Effector CD4-positive, alpha-beta T cell (primary cell): ENCODE results near the gene RRAGD.

Source experiments
- DNase-seq: peaks from one replicate; pipeline ENCODE4 v3.0.0-alpha.2; 2020

Gene RRAGD

DNA sequence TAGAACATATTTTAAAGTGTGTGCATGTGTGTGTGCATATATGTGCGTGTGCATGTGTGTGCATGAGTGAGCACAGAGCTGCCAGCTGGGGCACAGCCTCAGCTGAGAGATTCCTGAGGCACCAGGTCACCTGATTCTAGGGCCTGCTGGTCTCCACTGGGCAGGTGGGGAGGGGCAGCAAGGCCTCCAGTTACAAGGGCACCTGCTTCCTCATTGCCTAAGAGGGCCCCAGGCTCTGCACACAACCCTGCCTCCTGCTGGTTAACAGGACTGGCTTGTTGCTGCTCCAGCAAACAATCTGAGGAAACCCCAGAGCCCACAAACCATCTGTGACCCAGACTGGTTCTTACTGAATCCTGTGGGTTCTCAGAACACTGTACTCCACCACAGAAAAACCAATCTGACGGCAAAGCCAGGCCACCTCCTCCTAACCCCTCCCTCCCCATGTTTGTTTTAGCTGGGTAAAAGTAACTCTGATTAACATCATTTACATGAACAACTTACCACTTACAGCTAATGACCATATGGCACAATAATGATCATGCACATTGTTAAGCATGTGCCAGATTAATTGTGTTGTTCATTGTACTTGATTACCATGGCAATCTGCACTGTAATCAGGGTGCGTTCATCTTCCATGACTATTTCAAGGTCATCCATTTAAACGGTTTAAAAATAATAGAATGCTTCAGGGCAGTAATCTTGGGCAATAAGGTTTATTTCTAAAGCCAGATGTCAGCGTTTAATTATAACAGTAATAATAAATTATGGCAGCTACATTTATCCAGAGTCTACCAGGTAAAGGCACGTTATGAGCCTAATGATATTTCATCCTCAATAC is 36.4 kb downstream of the RRAGD start:
- DNase-seq, result peak; percentile 37

GRCh38 chr6:89372506-89372901 is 39.6 kb downstream of the RRAGD start:
- DNase-seq, result no peak

DNA sequence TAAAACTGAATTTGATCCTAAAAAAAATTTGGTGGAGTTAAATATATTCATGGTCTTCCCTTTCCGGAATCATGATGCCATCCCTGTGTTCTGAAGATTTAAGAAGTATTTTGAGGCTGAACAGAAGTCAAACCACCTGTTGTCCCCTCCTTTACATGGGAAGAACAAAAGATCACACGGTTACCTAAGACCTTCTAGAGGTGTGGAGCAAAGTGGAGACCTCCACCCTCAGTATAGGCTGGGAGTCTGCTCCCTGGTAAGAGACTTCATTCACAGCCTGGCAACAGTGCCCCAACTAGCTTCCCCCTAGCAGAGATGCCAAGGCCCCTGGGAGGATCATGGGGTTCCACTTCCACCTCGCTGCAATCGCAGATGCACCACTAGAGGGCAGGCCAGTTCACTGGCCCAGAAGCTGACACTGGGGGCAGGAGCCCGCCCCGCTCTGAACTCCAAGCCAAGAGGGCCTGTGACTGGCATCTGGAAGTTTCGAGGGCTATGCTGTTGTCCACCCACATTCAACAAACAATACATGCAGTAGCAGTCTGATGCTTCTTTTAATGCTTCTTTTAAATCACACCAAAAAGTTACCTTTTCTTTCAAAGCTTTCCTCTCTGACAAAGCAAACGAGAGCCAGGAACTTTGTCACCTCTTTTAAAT is 40.1 kb downstream of the RRAGD start:
- DNase-seq, result peak; percentile 64

DNA sequence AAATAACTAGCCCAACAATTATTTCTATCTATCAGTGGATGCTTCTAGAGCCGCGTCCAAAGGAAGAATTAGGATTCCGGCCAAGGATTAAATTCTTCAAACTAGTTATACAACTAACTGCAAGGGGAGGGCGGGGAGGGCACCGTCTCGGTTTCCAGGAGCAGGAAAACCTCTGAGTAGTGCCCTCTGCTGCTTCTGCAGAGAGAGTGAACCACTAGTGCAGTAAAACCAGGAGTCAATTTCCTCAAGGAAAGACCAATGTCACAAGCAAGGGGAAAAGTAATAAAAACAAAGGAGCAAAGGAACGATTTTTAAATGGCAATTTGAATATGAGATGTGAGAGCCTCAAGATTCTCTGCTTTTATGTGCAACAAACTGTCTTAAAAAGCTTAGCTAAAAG is 43.1 kb downstream of the RRAGD start:
- DNase-seq, result no peak

GRCh38 chr6:89368107-89368506 is 44.0 kb downstream of the RRAGD start:
- peak; percentile 44 for DNase-seq

DNA sequence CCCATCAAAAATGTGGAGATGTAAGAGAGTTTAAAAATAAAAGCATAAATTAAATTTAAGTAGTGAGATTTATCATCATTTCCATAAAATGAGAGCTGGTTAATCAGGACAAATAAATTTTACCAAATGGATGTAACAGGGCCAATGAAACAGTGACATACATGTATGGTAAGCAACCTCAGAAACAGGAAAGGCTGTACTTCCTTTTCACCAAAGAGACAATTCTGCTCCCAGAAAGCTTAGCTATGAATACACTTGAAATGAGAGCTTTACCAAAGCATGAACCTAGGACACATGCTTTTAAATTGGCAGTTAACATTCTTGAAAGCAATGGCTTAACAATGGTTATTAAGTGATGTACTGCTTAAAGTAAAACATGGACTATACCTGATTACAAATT is 47.5 kb downstream of the RRAGD start:
- no peak for DNase-seq

DNA sequence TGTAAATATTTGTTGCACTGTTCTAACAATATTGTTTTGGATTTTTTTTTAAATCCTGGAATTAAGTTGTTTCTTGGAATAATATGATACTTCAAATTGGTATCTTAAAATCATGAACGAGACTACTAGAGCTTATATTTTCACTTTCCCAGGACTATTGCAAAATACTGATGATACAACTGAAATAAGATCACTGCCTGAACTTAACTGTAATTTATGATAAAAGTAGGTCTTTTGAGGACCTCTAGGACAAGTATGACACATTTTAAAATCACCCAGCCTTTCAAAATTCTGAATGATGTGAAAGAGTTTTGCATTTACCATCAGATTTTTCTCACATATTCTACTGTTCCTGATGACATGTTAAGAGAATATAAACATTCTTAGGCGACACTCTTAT is 50.9 kb downstream of the RRAGD start:
- no peak for DNase-seq

DNA sequence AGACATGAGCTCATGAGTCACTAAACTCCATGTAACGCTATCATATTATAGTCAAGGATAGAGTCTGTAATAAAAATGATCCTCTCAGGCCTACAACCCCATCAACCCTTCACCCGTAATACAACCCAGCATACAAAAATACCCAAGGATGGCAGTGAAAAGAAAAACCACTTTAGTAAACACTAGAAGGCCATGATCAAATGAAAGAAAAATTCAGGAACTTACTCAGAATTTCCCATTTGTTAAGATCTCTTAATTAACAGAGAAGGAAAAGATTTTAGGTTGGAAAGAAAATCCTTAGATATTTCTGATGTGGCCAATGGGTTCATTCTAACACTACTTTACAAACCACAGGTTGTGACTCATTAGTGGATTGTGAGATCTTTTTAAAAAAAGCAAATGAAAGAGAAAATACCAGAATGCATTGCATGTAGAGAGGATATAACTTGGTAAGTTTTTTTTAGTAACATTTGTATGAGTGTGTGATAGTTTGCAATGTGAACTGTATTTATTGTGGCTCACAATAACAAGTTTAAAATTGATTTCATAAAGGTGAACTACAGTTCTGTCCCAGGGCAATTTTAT is 51.6 kb downstream of the RRAGD start:
- DNase-seq, result no peak

DNA sequence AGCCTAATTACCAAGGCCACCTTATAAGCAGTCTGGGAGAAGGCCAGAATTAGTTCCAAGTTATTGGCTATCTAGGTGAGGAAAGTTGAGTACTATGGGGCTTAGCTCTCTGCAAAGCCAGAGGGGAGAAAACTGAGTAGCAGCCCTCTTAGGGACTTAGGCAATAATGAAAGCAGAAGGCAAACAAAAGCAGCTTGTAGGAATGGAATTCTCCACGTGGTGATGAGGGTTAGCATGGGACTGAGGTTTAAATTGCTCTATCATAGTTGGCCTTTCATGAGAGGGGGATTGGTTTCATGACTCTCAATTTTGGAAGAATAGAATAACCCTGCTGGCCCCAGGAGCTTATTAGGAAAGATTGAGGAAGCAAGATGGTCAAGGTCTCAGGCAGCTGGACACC is 52.5 kb downstream of the RRAGD start:
- no peak for DNase-seq

DNA sequence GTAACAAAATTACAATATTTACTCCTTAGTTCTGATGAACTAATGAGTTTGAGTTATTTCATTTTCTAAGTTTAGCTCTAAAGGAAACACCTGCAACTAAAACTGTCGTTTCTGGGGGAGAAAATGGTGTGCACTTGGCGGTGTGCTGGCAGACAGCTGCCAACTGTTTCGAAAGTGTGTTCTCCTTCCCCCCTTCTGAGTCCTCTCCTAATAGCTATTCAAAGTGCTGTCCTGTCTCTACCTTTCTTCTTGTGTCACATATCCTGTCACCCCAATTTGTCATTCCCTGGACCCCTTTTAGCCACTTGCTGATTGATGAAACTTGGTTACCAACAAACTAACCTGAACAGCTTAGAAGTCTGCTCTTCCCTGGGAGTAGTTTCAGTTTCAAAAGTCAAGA is 54.7 kb downstream of the RRAGD start:
- DNase-seq, result no peak

DNA sequence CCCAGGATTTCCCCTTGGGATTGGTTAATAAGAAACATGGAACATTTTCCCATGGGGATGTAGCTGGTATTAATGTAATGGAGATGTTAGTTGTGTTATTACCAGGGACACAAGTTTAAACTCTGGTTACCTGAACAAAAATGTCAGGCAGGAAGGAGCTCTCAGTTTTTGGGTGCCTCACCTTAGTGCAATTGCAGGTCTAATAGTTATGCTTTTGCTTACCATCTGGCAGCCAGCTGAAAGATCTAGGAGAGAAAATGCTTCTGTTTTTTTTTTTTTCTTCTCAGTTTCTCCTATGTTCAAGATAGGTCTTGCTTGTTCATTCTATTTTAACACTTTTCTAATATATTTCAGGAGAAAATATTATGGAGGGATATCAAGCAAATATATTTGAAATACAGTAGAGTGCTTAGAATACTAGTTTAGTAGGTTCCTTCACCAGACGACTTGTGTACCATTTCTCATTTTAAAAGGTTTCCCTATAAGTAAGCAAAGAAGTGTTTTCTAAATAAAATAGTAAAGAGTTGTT is 55.4 kb downstream of the RRAGD start:
- no peak for DNase-seq

GRCh38 chr6:89355511-89356194 is 56.4 kb downstream of the RRAGD start:
- no peak for DNase-seq

DNA sequence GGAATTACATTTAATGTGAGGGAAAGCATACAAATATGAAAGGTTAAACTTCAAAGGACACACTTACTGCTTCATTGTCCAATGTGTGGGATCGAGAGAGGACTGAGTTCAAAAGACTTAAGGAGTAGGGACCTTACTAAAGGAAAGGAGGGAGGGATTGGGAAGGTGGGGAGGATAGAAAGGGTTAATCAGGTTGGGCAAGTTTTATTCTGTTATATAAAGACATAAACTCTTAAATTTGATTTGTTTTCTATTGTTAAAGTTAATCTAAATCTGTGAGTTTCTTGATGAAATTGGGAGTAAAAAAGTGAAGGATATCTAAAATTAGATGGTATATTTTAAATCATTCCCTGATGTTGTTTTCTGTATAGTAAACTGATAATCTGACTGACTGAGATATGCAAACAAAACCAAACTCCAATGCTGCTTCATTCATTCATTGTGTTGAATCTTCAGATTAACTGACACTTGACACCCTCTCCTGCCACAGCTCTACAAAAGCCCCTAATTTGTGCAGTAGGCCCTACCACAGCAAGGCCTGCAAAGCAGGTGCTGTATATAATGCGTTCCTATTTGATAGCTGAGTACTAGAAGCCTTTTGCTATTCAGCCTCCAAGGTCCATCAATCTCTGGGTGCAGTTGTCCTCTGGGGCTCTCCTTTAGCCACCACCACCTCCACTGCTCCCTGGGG is 58.2 kb downstream of the RRAGD start:
- DNase-seq, result no peak

GRCh38 chr6:89353118-89353556 is 58.9 kb downstream of the RRAGD start:
- no peak for DNase-seq

DNA sequence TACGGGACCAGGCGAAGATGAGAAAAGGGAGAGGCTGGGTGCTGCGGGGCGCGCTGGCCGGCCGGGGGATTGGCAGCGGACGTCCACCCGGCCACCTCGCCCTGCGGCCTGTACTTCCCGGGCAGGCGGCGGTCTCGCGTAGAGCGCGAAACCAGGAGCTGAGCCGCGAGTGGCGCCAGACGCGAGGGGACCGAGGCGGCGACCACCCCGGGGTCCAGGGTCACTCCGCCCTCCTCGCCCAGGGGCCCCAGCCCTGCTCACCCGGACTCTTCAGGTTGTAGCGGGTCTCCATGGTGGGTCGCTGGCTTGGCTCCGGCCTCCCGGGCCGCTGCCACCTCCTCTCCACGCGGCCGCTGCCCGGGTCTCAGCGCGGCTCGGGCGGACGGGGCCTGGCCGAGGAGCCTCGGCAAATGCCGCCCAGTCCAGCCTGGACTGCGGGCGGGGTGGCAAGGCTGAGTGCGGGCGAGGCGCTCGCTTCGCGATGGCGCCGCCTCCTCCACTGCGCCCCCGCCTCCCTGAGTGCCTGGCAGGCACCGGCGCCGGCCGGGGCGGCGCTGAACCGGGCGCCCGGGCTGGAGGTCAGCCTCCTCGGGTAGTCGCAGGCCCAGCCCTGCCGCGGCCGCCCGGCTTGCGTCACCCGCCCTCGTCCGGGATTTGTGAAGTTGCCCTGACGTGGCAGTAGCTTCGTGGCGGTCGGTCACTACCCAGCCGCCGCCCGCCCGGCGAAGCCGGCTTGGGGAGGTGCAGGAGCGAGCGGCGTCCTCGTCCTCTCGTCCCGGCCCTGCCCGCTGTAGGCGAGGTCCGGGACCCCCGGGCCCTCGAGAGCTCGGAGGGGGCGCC is 59.6 kb downstream of the RRAGD start, which contains the start of gene UBE2J1:
Gene UBE2J1 (minus strand): TSS at position 445 of the 840 bp plus-strand sequence. CDS start 153 bp downstream, at position 292.
- peak; percentile 57 for DNase-seq

DNA sequence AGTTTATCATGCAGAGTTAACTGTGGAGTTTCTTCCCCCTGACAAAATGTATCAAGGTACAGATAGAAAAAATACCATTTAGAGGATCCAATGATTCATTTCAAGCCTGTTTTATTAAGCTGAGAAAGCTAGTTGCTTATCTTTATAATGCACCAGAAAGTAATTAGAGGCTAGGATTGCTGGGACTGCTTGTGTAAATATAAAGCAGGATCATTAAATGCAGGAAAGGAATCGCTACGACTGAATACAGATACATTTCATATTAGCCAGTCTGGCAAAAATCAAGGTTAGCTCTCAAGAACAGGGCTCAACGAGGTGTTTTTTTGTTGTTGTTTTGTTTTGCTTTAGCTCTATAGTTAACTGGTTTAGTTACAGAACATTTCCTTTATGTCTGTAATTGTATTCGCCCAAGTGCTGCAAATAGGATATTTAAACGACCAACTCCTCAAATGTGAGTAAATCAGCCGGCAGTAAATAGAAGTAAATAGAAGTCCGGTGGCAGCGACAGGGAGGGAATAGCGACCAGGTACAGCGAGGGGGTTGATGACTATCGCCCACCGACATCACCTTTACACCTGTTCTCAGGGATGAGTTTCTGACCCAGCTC is 60.3 kb downstream of the RRAGD start:
- no peak for DNase-seq

DNA sequence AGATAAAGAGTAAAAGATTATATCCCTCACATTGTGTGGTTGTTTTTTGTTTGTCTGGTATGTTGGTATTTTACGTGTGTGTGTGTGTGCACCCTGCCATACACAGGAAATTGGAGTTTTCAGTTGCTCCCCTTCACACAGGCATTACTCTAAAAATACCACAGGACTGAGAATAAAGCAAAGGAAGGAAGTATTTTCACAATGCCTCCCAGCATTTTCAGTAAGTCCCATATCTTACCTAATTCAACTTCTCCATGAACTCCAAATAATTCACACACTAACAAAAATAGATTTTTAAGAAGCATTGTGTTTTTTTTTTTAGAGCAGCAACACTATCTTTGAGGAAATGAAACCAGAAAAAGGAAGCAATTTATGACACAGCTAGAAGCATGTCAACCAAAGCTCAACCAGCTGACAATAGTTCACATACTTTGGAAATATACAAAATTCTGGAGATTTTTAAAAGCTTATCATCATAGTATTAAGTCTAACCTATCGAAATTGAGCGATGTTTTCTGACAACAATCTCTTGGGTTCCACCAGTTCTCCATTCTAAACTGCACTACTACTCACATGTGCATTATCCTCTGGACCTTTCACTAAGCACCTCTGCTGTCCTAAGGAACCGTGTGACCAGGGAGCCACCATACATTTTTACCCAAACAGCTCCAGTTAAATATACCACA is 61.6 kb downstream of the RRAGD start:
- no peak for DNase-seq

DNA sequence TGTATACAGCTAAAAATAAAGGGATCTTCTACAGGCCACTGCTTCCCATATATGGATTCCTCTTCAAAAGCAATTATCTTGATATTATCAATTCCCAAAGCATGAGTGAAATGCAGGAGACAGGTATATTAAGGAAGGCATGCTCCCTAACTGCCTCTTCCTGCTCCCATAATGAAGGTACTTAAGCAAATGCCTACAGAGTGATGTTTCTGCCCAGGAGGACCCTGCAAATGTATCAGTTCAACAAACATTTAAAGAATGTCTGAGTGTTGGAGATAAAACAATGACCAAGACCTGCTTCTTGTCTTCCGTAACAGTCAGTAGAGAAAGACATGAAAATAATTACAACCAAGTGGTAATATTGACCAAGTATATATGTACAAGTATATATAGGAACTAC is 63.7 kb downstream of the RRAGD start:
- no peak for DNase-seq

- no peak for DNase-seq
Observed at GRCh38 chr6:89347825-89348224, 64.2 kb downstream of the RRAGD start.

DNA sequence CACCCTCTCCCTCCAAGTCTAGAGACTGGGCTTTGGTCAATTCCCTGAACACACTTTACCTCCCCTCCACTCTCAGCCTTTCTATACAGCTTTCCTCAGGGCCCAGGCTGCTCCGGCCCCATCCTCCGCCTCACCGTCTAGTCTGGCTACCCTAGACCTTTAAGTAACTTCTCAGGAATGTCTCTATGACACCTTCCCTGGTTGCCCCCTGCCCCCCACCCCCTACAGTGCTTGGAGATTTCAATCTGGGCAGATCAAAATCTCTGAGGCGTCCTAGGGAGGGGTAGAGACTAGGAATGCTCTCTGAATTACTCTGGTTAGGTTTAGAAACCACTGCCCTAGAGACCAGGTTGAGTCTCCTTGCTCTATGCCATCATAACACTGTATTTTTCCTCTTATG is 65.6 kb downstream of the RRAGD start:
- DNase-seq, result no peak
